Ovary (tissue), 3 donors: ENCODE results near the gene MZT1.

Experiments used
- EP300 ChIP-seq: sonication (generic); formaldehyde crosslinking; IDR thresholded peaks from one replicate; pipeline ENCODE4 v1.6.1; 2017; ENCODE audit warnings: antibody characterized with exemption
- TF ChIP-seq, protein P1 (sequence below), 3 donors: fragments of 450-650 bp in 2 of 3; fragments of 200-600 bp in 1 of 3; IDR thresholded peaks; one replicate each; pipeline versions ENCODE4 v1.5.1 to v1.8.0; 2016 to 2022; ENCODE audit warnings: antibody characterized with exemption in 3 of 3, mild to moderate bottlenecking in 1 of 3
- donor health status: DM: no; HTN: no; CAD: no.

DNA sequence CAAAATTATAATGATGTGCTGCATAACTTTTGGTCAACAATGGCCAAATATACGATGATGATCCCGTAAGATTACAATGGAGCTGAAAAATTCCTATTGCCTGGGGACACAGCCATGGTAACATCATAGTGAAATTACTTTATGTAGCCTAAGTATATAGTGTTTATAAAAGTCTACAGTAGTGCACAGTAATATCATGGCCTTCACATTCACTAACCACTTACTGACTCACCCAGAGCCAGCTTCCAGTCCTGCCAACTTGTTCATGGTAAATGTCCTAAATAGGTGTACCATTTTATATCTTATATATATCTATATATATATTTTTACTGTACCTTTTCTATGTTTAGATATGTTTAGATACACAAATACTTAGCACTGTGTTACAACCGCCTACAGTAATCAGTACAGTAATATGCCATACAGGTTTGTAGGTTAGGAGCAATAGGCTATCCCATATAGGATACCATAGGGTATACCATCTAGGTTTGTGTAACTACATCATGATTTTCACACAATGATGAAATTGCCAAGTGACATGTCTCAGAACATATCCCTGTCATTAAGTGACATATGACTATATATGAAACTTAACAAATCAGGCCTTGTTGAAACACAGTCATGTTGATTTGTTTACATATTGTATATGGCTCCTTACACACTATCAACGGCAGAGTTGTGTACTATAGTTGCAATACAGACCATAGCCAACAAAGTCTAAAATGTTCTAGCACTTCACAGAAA, 30.5 kb upstream of the MZT1 start:
- TF ChIP-seq, protein P1, sequence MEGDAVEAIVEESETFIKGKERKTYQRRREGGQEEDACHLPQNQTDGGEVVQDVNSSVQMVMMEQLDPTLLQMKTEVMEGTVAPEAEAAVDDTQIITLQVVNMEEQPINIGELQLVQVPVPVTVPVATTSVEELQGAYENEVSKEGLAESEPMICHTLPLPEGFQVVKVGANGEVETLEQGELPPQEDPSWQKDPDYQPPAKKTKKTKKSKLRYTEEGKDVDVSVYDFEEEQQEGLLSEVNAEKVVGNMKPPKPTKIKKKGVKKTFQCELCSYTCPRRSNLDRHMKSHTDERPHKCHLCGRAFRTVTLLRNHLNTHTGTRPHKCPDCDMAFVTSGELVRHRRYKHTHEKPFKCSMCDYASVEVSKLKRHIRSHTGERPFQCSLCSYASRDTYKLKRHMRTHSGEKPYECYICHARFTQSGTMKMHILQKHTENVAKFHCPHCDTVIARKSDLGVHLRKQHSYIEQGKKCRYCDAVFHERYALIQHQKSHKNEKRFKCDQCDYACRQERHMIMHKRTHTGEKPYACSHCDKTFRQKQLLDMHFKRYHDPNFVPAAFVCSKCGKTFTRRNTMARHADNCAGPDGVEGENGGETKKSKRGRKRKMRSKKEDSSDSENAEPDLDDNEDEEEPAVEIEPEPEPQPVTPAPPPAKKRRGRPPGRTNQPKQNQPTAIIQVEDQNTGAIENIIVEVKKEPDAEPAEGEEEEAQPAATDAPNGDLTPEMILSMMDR (IDR thresholded peaks at IDR 0.05), result no peak
- no peak for TF ChIP-seq EP300
